Measurements from ENCODE around the gene HNMT. TPM values are rescaled to one million over a fixed set of nuclear protein-coding genes. Genes with fewer than 3 reads are reported as not detected.
"Not testable (repeated sequence)": the region's sequence is repeated elsewhere in the genome, so short reads cannot be mapped to it uniquely, and the experiment has no call there.

HNMT gene
- total RNA-seq, 3 donors from 2014 or later (not counting 1 experiment from before 2014, with no cell fraction given): 1.1 to 2.1 (median 1.5) TPM

DNA sequence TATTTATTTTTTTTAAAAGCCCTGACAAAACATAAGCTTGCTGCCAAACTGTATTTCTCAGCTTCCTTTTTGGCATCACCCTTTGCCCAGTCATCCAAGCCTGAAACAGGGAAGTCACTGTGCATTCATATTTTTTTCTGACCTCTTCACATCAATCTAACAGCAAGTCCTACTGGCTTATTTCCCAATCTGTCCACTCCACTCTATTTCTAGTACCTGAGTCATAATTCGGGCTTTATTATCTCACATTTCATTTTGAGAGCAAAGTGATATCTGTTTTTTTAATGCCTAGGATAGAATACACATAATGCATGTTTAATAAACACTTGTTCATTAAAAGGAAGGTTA lies 5.1 kb downstream of the HNMT start:
- no peaks in the 10 kb centered on the region for H3K36me3 ChIP-seq (ENCODE audit: control insufficient read depth, insufficient read depth, low read length)
- no peak for TF ChIP-seq CTCF (IDR thresholded peaks at IDR 0.05)
- intact Hi-C loops (cut with micrococcal nuclease): no loop called here
- no peak overlapping the region for H3K4me3 ChIP-seq (ENCODE audit: low read length)
- Mint-ChIP-seq H3K9me3 (peaks cover 4% of the 10 kb centered on the region in 2 donors), H3K27ac (no peak overlapping the region), H3K36me3 (no peaks in the 10 kb centered on the region), H3K4me3 (no peak overlapping the region), H3K27me3 (ENCODE audit: low read depth in 2 of 2) (no peaks in the 10 kb centered on the region), H3K4me1 (no peaks in the 10 kb centered on the region)
- DNase-seq (no peak), ATAC-seq (no peak)
- no peak overlapping the region for H3K27ac ChIP-seq (ENCODE audit: low read length)
- WGBS (ENCODE audit: insufficient coverage): no CpG with 5 or more reads among the region's 1 CpG
- H3K27me3 ChIP-seq (ENCODE audit: control insufficient read depth, insufficient read depth, low read length): no peaks in the 10 kb centered on the region
- H3K9me3 ChIP-seq (ENCODE audit: control insufficient read depth, insufficient read depth, low read length): peaks cover 2% of the 10 kb centered on the region
- H3K4me1 ChIP-seq (ENCODE audit: control insufficient read depth, insufficient read depth, low read length): no peaks in the 10 kb centered on the region

DNA sequence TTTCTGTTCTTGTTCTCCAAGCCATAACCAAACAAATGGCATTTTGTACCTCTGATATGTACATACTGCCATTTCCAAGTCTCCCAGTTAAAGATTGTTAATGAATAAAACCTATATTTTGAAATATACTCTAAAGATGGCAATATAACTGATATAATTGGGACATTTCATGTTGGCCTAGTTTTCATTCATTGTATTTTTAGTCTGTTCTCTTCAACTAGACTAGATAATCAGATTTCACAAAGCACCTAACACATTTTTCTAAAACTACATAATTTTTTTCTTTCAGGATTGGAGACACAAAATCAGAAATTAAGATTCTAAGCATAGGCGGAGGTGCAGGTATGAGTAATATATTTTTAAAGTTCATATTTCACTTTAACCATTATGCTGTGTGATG lies 5.6 kb downstream of the HNMT start:
- DNase-seq: no peak
- no peaks in the 10 kb centered on the region for H3K36me3 ChIP-seq (ENCODE audit: control insufficient read depth, insufficient read depth, low read length)
- H3K9me3 ChIP-seq (ENCODE audit: control insufficient read depth, insufficient read depth, low read length): no peaks in the 10 kb centered on the region
- no peaks in the 10 kb centered on the region for H3K27me3 ChIP-seq (ENCODE audit: control insufficient read depth, insufficient read depth, low read length)
- intact Hi-C loops (cut with micrococcal nuclease): no loop called here
- H3K4me1 ChIP-seq (ENCODE audit: control insufficient read depth, insufficient read depth, low read length): no peaks in the 10 kb centered on the region
- no peak for ATAC-seq
- no peak overlapping the region for H3K27ac Mint-ChIP-seq
- H3K4me1 Mint-ChIP-seq: no peaks in the 10 kb centered on the region
- no peak overlapping the region for H3K4me3 ChIP-seq (ENCODE audit: low read length)
- no peak overlapping the region for H3K27ac ChIP-seq (ENCODE audit: low read length)
- no CpG with 5 or more reads among the region's 1 CpG for whole genome bisulfite sequencing (ENCODE audit: insufficient coverage)
- no peaks in the 10 kb centered on the region for H3K36me3 Mint-ChIP-seq
- no peaks in the 10 kb centered on the region for H3K27me3 Mint-ChIP-seq (ENCODE audit: low read depth in 2 of 2)
- H3K4me3 Mint-ChIP-seq: no peak overlapping the region
- TF ChIP-seq CTCF (IDR thresholded peaks at IDR 0.05): no peak
- peaks cover 4 to 6% of the 10 kb centered on the region in 2 donors for H3K9me3 Mint-ChIP-seq

DNA sequence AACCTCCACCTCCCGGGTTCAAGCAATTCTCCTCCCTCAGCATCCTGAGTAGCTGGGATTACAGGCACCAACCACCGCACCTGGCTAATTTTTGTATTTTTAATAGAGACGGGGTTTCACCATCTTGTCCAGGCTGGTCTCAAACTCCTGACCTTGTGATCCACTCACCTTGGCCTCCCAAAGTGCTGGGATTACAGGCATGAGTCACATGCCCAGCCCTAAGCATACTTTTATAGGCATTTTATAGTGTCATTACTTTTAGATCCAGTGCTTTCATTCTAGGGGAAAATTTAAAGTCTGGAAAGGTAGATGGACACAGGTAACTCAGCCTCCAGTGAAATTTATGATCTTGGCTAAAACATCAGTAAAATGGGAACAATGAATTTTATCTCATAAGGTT lies 7.0 kb downstream of the HNMT start:
- H3K36me3 Mint-ChIP-seq; H3K36me3 ChIP-seq (ENCODE audit: control insufficient read depth, insufficient read depth, low read length); intact Hi-C loops (cut with micrococcal nuclease); H3K27ac Mint-ChIP-seq; H3K27me3 Mint-ChIP-seq (ENCODE audit: low read depth in 2 of 2); H3K27me3 ChIP-seq (ENCODE audit: control insufficient read depth, insufficient read depth, low read length); H3K9me3 ChIP-seq (ENCODE audit: control insufficient read depth, insufficient read depth, low read length); H3K4me3 ChIP-seq (ENCODE audit: low read length); H3K4me1 ChIP-seq (ENCODE audit: control insufficient read depth, insufficient read depth, low read length); H3K4me1 Mint-ChIP-seq; ATAC-seq; H3K4me3 Mint-ChIP-seq; H3K9me3 Mint-ChIP-seq; DNase-seq; H3K27ac ChIP-seq (ENCODE audit: low read length): not testable (repeated sequence)
- WGBS (ENCODE audit: insufficient coverage): 93% methylated on average over 3 of the region's 3 CpGs

DNA sequence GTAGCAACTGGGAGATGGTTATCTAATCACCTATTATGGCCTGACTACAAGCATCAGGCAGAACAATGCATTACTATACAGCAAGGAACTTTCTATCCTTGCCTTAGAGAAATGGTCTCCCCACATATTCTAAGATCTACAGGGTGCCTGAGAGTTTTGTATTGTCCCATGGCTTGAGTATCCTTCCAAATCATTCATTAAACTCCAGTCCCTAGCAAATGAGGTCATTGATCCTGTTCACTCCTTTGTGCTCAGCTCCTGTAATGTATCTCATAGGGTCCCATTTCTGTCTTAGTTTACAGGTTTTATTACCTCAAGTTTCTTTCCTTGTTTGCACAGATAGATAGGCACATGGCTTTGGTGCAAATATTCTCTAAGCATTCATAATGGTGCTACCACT lies 9.0 kb downstream of the HNMT start:
- Mint-ChIP-seq H3K4me1 (no peaks in the 10 kb centered on the region), H3K4me3 (no peak overlapping the region), H3K36me3 (no peaks in the 10 kb centered on the region), H3K27me3 (ENCODE audit: low read depth in 2 of 2) (no peaks in the 10 kb centered on the region), H3K9me3 (peaks cover 4 to 8% of the 10 kb centered on the region in 2 donors), H3K27ac (no peak overlapping the region)
- DNase-seq (no peak), ATAC-seq (no peak)
- TF ChIP-seq CTCF (IDR thresholded peaks at IDR 0.05): no peak
- Histone ChIP-seq H3K27me3 (ENCODE audit: control insufficient read depth, insufficient read depth, low read length) (no peaks in the 10 kb centered on the region), H3K4me3 (ENCODE audit: low read length) (no peak overlapping the region), H3K27ac (ENCODE audit: low read length) (no peak overlapping the region), H3K9me3 (ENCODE audit: control insufficient read depth, insufficient read depth, low read length) (no peaks in the 10 kb centered on the region), H3K36me3 (ENCODE audit: control insufficient read depth, insufficient read depth, low read length) (no peaks in the 10 kb centered on the region), H3K4me1 (ENCODE audit: control insufficient read depth, insufficient read depth, low read length) (no peaks in the 10 kb centered on the region)
- intact Hi-C loops (cut with micrococcal nuclease): no loop called here
